H1 (cell line): Measurements from ENCODE around the gene SGMS1. TPM values are rescaled to one million over a fixed set of nuclear protein-coding genes. Genes with fewer than 3 reads are reported as not detected.

ENCODE experiments used
- CTCF ChIA-PET: fragments of 300-600 bp; sonication (Branson Sonifier 250); formaldehyde crosslinking; loops from one replicate; lab custom pipeline; 2021; ENCODE audit not compliant: partially characterized antibody; lab: Charles Lee
- POLR2A ChIA-PET: fragments of 300-600 bp; sonication (Branson Sonifier 250); formaldehyde crosslinking; loops from one replicate; lab custom pipeline; 2021; ENCODE audit warnings: inconsistent platforms; ENCODE audit not compliant: partially characterized antibody; lab: Charles Lee
- DNase-seq, 2 experiments: peaks; one replicate each; pipeline versions ENCODE4 v3.0.0 to v3.0.0-alpha.2; 2010 to 2022; ENCODE audit warnings: low spot score in 2 of 2, low read depth in 1 of 2, mixed read lengths in 1 of 2
- FAIRE-seq: peaks from 2 replicates; lab custom pipeline; 2011; peaks lifted over from hg19 to GRCh38; lab: Jason Lieb, UNC
- H2AFZ ChIP-seq: 2 replicates; pipeline ENCODE4 v1.8.1; 2012; ENCODE audit warnings: low read length, inconsistent platforms
- H2AK5ac ChIP-seq: 2 replicates; pipeline ENCODE4 v1.6.1; 2013; ENCODE audit warnings: low read depth, low read length
- H2BK120ac ChIP-seq: replicated peaks from 2 replicates; pipeline ENCODE3; 2013; ENCODE audit warnings: low read depth, low read length, inconsistent platforms
- H2BK12ac ChIP-seq: 2 replicates; pipeline ENCODE4 v1.6.1; 2013; ENCODE audit warnings: low read depth, low read length
- H2BK15ac ChIP-seq: 2 replicates; pipeline ENCODE4 v1.6.1; 2013; ENCODE audit warnings: low read length
- H2BK20ac ChIP-seq: 2 replicates; pipeline ENCODE4 v1.6.1; 2013; ENCODE audit warnings: low read length
- H2BK5ac ChIP-seq: 2 replicates; pipeline ENCODE4 v1.6.1; 2013; ENCODE audit warnings: low read depth, low read length
- H3K14ac ChIP-seq: 2 replicates; pipeline ENCODE4 v1.6.1; 2013; ENCODE audit warnings: inconsistent platforms; ENCODE audit not compliant: insufficient read length
- H3K18ac ChIP-seq: 2 replicates; pipeline ENCODE4 v1.6.1; 2013; ENCODE audit warnings: low read length; ENCODE audit errors: extremely low read depth
- H3K23ac ChIP-seq: 2 replicates; pipeline ENCODE4 v1.6.1; 2013; ENCODE audit warnings: inconsistent platforms; ENCODE audit not compliant: insufficient read length
- H3K23me2 ChIP-seq: 2 replicates; pipeline ENCODE4 v1.6.1; 2013; ENCODE audit warnings: low read depth, low read length
- H3K27ac ChIP-seq: 2 replicates; pipeline ENCODE4 v1.6.1; 2011; ENCODE audit warnings: low read depth, low read length, inconsistent platforms
- H3K27me3 ChIP-seq, 4 experiments: replicated peaks in 1 of 4; 1 replicate in 1 of 4; 2 replicates in 3 of 4; pipeline versions ENCODE4 v1.6.1 to v1.8.1; 2011 to 2013; ENCODE audit warnings: low read length in 3 of 4, mild to moderate bottlenecking in 3 of 4, inconsistent platforms in 2 of 4, mixed read lengths in 2 of 4, moderate library complexity in 1 of 4; ENCODE audit not compliant: control insufficient read depth in 3 of 4, insufficient read depth in 3 of 4; ENCODE audit errors: extremely low read depth in 1 of 4
- H3K36me3 ChIP-seq, 4 experiments: 2 replicates each; pipeline versions ENCODE4 v1.6.1 to v1.8.1; 2011 to 2013; ENCODE audit warnings: mild to moderate bottlenecking in 4 of 4, low read length in 3 of 4, moderate library complexity in 2 of 4, control low read depth in 1 of 4, inconsistent platforms in 1 of 4; ENCODE audit not compliant: insufficient read depth in 4 of 4, control insufficient read depth in 2 of 4
- H3K4ac ChIP-seq: replicated peaks from 2 replicates; pipeline ENCODE3; 2013; ENCODE audit warnings: low read length, low read depth, mixed read lengths, inconsistent platforms; ENCODE audit not compliant: insufficient read length
- H3K4me1 ChIP-seq, 4 experiments: replicated peaks in 1 of 4; 1 replicate in 1 of 4; 2 replicates in 3 of 4; pipeline versions ENCODE4 v1.6.1 to v1.8.1; 2011 to 2013; ENCODE audit warnings: low read length in 3 of 4, inconsistent platforms in 2 of 4, mixed read lengths in 1 of 4; ENCODE audit not compliant: insufficient read depth in 4 of 4, control insufficient read depth in 3 of 4
- H3K4me2 ChIP-seq, 2 experiments: 2 replicates each; pipeline versions ENCODE4 v1.6.1 to v1.8.1; 2011 to 2013; ENCODE audit warnings: low read depth in 2 of 2, low read length in 2 of 2, control low read depth in 1 of 2, inconsistent platforms in 1 of 2, mild to moderate bottlenecking in 1 of 2; ENCODE audit not compliant: insufficient read depth in 1 of 2
- H3K4me3 ChIP-seq, 4 experiments: fragments of 200-600, 300-600 bp in 1 of 4; sonication (generic), shearing (Covaris generic), sonication (Bioruptor Twin) in 1 of 4; 2 replicates each; pipeline versions ENCODE4 v1.5.1 to v1.8.1; 2011 to 2016; ENCODE audit warnings: low read length in 4 of 4, low read depth in 3 of 4, control low read depth in 2 of 4, inconsistent platforms in 2 of 4, mild to moderate bottlenecking in 2 of 4, mixed read lengths in 1 of 4, moderate library complexity in 1 of 4; ENCODE audit not compliant: insufficient read depth in 2 of 4; ENCODE audit errors: extremely low read depth in 1 of 4
- H3K56ac ChIP-seq: replicated peaks from 2 replicates; pipeline ENCODE3; 2013; ENCODE audit warnings: low read depth, mild to moderate bottlenecking, mixed read lengths, low read length, inconsistent platforms; ENCODE audit not compliant: insufficient read length
- H3K79me1 ChIP-seq: 2 replicates; pipeline ENCODE4 v1.6.1; 2013; ENCODE audit warnings: low read depth, low read length, control low read depth
- H3K79me2 ChIP-seq, 2 experiments: 2 replicates each; pipeline versions ENCODE4 v1.6.1 to v1.8.1; 2012 to 2013; ENCODE audit warnings: low read length in 2 of 2, mild to moderate bottlenecking in 2 of 2, inconsistent platforms in 1 of 2; ENCODE audit not compliant: insufficient read depth in 2 of 2, control insufficient read depth in 1 of 2
- H3K9ac ChIP-seq, 4 experiments: replicated peaks in 1 of 4; 1 replicate in 1 of 4; 2 replicates in 3 of 4; pipeline versions ENCODE4 v1.6.1 to v1.8.1; 2011 to 2013; ENCODE audit warnings: low read depth in 3 of 4, low read length in 3 of 4, control low read depth in 2 of 4, mild to moderate bottlenecking in 2 of 4, moderate library complexity in 2 of 4, inconsistent platforms in 1 of 4; ENCODE audit errors: extremely low read depth in 1 of 4
- H3K9me3 ChIP-seq, 2 experiments: 2 replicates each; pipeline versions ENCODE4 v1.6.1 to v1.8.1; 2012 to 2013; ENCODE audit warnings: mild to moderate bottlenecking in 2 of 2, moderate library complexity in 2 of 2, control low read depth in 1 of 2, inconsistent platforms in 1 of 2, low read depth in 1 of 2, low read length in 1 of 2, mixed read lengths in 1 of 2; ENCODE audit not compliant: insufficient read depth in 2 of 2
- H4K20me1 ChIP-seq, 2 experiments: replicated peaks in 1 of 2; 2 replicates each; pipeline versions ENCODE3 to v1.8.1; 2011 to 2013; ENCODE audit warnings: inconsistent platforms in 2 of 2, low read length in 2 of 2, mild to moderate bottlenecking in 1 of 2; ENCODE audit not compliant: insufficient read depth in 2 of 2, control insufficient read depth in 1 of 2
- H4K5ac ChIP-seq: 2 replicates; pipeline ENCODE4 v1.6.1; 2013; ENCODE audit warnings: low read length, low read depth, mixed read lengths, inconsistent platforms; ENCODE audit not compliant: insufficient read length
- H4K8ac ChIP-seq: 2 replicates; pipeline ENCODE4 v1.8.0; 2013; ENCODE audit warnings: mild to moderate bottlenecking, moderate library complexity, low read length, inconsistent platforms; ENCODE audit not compliant: insufficient read depth; ENCODE audit errors: extremely low read depth
- H4K91ac ChIP-seq: replicated peaks from 2 replicates; pipeline ENCODE3; 2013; ENCODE audit warnings: low read length, mixed read lengths, inconsistent platforms; ENCODE audit not compliant: insufficient read length
- CBX5 ChIP-seq: fragments of 300-800, 300-1000 bp; sonication (generic); IDR thresholded peaks from 2 replicates; pipeline ENCODE4 v1.7.1; 2016; ENCODE audit warnings: antibody characterized with exemption, low read length, low read depth
- CTCF ChIP-seq, 3 experiments: IDR thresholded peaks; 1 replicate in 2 of 3; 2 replicates in 1 of 3; pipeline versions ENCODE4 v1.5.1 to v1.6.1; 2011; ENCODE audit warnings: low read length in 3 of 3, mild to moderate bottlenecking in 3 of 3, inconsistent platforms in 2 of 3, low read depth in 1 of 3, moderate library complexity in 1 of 3; ENCODE audit not compliant: insufficient read depth in 1 of 3; ENCODE audit errors: control extremely low read depth in 1 of 3
- SAP30 ChIP-seq: fragments of 300-600 bp; sonication (generic); IDR thresholded peaks from 2 replicates; pipeline ENCODE4 v1.7.1; 2012; ENCODE audit warnings: low read length, moderate library complexity, mild to moderate bottlenecking, inconsistent platforms; ENCODE audit not compliant: insufficient read depth, insufficient replicate concordance
- SIX5 ChIP-seq: IDR thresholded peaks from 2 replicates; pipeline ENCODE4 v1.6.1; 2011; ENCODE audit warnings: mild to moderate bottlenecking, low read depth, low read length
- TEAD4 ChIP-seq: IDR thresholded peaks from 2 replicates; pipeline ENCODE4 v1.6.1; 2012; ENCODE audit warnings: low read depth, low read length, inconsistent platforms, mixed read lengths
- USF2 ChIP-seq: IDR thresholded peaks from 2 replicates; pipeline ENCODE4 v1.6.1; 2011; ENCODE audit warnings: low read length, improper control_type of control experiment
- WGBS, 2 experiments: shearing (Covaris generic) in 1 of 2; methylation state at CpG; one replicate each; pipeline versions ENCODE4 v1.1.6 to v1.1.7; 2013 to 2015; ENCODE audit warnings: low lambda C conversion rate in 2 of 2, mixed read lengths in 2 of 2, inconsistent platforms in 1 of 2, low coverage in 1 of 2, missing lambda C conversion rate in 1 of 2; ENCODE audit not compliant: insufficient replicate concordance in 2 of 2, insufficient coverage in 1 of 2, insufficient read length in 1 of 2; ENCODE audit errors: extremely low coverage in 1 of 2, missing lambda C conversion rate in 1 of 2; 5-methylcytosine and 5-hydroxymethylcytosine counted together
- polyA plus RNA-seq, 7 experiments: library from polyadenylated mRNA; depleted of rRNA in 3 of 7; stranded (reverse) in 5 of 7; unstranded in 2 of 7; fragments of >200 nt in 5 of 7; fragments of 200-250 nt in 2 of 7; gene quantifications; 1 replicate in 5 of 7; 2 replicates in 1 of 7; 4 replicates in 1 of 7; pipeline versions ENCODE4 v1.2.1 to v1.2.3, GENCODE V29; 2011 to 2013; ENCODE audit warnings: missing spikeins in 2 of 7, mixed read lengths in 2 of 7
- total RNA-seq: library from RNA; stranded (reverse); fragmentation: NEBNext Ultra II Directional; extraction: Animal tissue kit (Norgen Biotek cat#: 25700); gene quantifications from 2 replicates; pipeline ENCODE4 v1.2.1, GENCODE V29; 2021

SGMS1 gene
- total and polyA plus RNA-seq, 2 of the 8 experiments (the other 6 are each of a cell fraction or from before 2014, with no cell fraction given), result 6.0 to 15.6 TPM

GRCh38 chr10:50565301-50566083 lies 58.3 kb downstream of the SGMS1 start:
- ChIA-PET POLR2A (interaction anchor here (0.9 kb wide), 1 partner anchor 54 kb away, joined by 3 read pairs; no protein-coding TSS in a partner anchor), CTCF (interaction anchor here (0.6 to 1.1 kb wide), 2 partner anchors 55 to 231 kb away, joined by 3 read pairs; no protein-coding TSS in a partner anchor)
- no peaks in the 10 kb centered on the region for H3K36me3 ChIP-seq

More at GRCh38 chr10:50565301-50566083, 58.3 kb downstream of the SGMS1 start:
- H3K23ac ChIP-seq, result no peak overlapping the region
- no peak overlapping the region for H3K18ac ChIP-seq
- no peak overlapping the region for H2BK120ac ChIP-seq
- H3K27me3 ChIP-seq, result no peaks in the 10 kb centered on the region
- 0 out of 2 replicates have a peak overlapping the region, but pooled peaks have one; percentile 32 for H2BK12ac ChIP-seq
- peaks cover 4 to 16% (median 12%) of the 10 kb centered on the region in 4 experiments for H3K4me1 ChIP-seq
- TF ChIP-seq CTCF (IDR thresholded peaks at IDR 0.05; ENCODE audit: control extremely low read depth in 1 of 3, insufficient read depth in 1 of 3, low read depth in 1 of 3, low read length in 3 of 3) (no peak), CBX5 (no peak), USF2 (no peak), TEAD4 (no peak), SIX5 (no peak), SAP30 (no peak)
- no peak overlapping the region for H4K91ac ChIP-seq
- no peaks in the 10 kb centered on the region for H3K9me3 ChIP-seq
- no peak overlapping the region for H4K5ac ChIP-seq
- no peak overlapping the region for H3K9ac ChIP-seq
- H2BK15ac ChIP-seq, result no peak overlapping the region
- peaks cover 0 to 39% of the 10 kb centered on the region in 2 experiments; a peak in 2 of 4 replicates for H3K79me2 ChIP-seq
- no peak overlapping the region for H2BK20ac ChIP-seq
- no peak for FAIRE-seq
- no peak overlapping the region for H2BK5ac ChIP-seq
- no peak overlapping the region for H3K56ac ChIP-seq
- no peak overlapping the region for H3K4me2 ChIP-seq
- no peaks in the 10 kb centered on the region for H4K20me1 ChIP-seq
- no peak overlapping the region for H3K14ac ChIP-seq
- H4K8ac ChIP-seq, result no peak overlapping the region
- no peak overlapping the region; the same call in 1 of the 2 replicates for H2AK5ac ChIP-seq
- peaks cover 10% of the 10 kb centered on the region; the same call in 1 of the 2 replicates for H3K79me1 ChIP-seq
- no peak overlapping the region for H3K4ac ChIP-seq
- no peak overlapping the region for H3K4me3 ChIP-seq
- 86% methylated on average over 9 of the region's 9 CpGs; no CpG with 5 or more reads in 1 of the 2 experiments for WGBS, 2 experiments
- DNase-seq, result no peak
- H2AFZ ChIP-seq, result no peak overlapping the region
- no peaks in the 10 kb centered on the region for H3K23me2 ChIP-seq
- no peak overlapping the region for H3K27ac ChIP-seq
